ENCODE measurements around the gene MED13L.

DNA sequence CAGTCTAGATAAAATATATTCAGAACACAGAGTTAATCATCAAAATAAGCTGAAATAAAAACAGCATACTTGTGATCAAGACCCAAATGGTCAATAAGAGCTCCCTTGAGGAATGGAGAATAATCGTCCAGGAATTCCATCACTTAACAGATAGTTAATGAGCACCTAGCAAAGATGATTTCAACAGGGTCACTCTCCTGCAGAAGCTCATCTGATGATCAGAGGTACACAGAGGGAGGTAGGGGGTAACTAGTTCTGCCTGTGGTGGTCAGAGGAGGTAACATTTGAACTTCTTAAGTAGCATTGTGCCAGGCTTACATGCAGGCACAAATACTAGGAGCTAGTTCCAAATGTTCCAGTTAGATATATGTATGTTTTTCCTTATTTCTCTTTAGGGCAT is 9.5 kb downstream of the MED13L start:
- TF ChIP-seq POLR2A (IDR thresholded peaks at IDR 0.05; ENCODE audit: low read depth, low read length): no peak
- no peak for TF ChIP-seq MYC (IDR thresholded peaks at IDR 0.05; ENCODE audit: low read depth, low read length)
- TF ChIP-seq, protein P1, sequence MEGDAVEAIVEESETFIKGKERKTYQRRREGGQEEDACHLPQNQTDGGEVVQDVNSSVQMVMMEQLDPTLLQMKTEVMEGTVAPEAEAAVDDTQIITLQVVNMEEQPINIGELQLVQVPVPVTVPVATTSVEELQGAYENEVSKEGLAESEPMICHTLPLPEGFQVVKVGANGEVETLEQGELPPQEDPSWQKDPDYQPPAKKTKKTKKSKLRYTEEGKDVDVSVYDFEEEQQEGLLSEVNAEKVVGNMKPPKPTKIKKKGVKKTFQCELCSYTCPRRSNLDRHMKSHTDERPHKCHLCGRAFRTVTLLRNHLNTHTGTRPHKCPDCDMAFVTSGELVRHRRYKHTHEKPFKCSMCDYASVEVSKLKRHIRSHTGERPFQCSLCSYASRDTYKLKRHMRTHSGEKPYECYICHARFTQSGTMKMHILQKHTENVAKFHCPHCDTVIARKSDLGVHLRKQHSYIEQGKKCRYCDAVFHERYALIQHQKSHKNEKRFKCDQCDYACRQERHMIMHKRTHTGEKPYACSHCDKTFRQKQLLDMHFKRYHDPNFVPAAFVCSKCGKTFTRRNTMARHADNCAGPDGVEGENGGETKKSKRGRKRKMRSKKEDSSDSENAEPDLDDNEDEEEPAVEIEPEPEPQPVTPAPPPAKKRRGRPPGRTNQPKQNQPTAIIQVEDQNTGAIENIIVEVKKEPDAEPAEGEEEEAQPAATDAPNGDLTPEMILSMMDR (IDR thresholded peaks at IDR 0.05; ENCODE audit: extremely low read depth in 1 of 2, insufficient read depth in 1 of 2, low read depth in 1 of 2, low read length in 2 of 2): no peak
- TF ChIP-seq, protein P2, sequence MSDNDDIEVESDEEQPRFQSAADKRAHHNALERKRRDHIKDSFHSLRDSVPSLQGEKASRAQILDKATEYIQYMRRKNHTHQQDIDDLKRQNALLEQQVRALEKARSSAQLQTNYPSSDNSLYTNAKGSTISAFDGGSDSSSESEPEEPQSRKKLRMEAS (IDR thresholded peaks at IDR 0.05; ENCODE audit: insufficient read depth, insufficient read length): no peak
